HepG2 (cell line): ENCODE data around the gene FAT1. TPM values are rescaled to one million over a fixed set of nuclear protein-coding genes. Genes with fewer than 3 reads are reported as not detected.

Experiments
- AGO1 ChIP-seq: fragments of 200-400 bp; formaldehyde crosslinking; IDR thresholded peaks from 2 replicates; pipeline ENCODE4 v1.6.1; 2017; ENCODE audit warnings: mild to moderate bottlenecking, low read depth, low read length, moderate library complexity; ENCODE audit not compliant: poor library complexity, severe bottlenecking
- ETV6 ChIP-seq: sonication (generic); formaldehyde crosslinking; conservative IDR thresholded peaks from 2 replicates; pipeline ENCODE4 v1.4.0; 2020; ENCODE audit warnings: missing genetic modification reagents
- FOSL2 ChIP-seq: sonication (generic); formaldehyde crosslinking; IDR thresholded peaks from 2 replicates; pipeline ENCODE4 v1.4.0; 2020; ENCODE audit warnings: missing genetic modification reagents
- HOMEZ ChIP-seq: IDR thresholded peaks from 2 replicates; pipeline ENCODE4 v1.6.1; 2016; ENCODE audit warnings: low read depth
- KDM5A ChIP-seq: fragments of 200-600 bp; sonication (generic); IDR thresholded peaks from 2 replicates; pipeline ENCODE4 v1.7.0; 2018; ENCODE audit warnings: antibody characterized with exemption, mild to moderate bottlenecking, low read length, borderline replicate concordance
- MIER3 ChIP-seq: IDR thresholded peaks from 2 replicates; pipeline ENCODE4 v1.6.1; 2016; ENCODE audit warnings: missing compliant biosample characterization, borderline replicate concordance
- MLX ChIP-seq: IDR thresholded peaks from 2 replicates; pipeline ENCODE4 v1.6.1; 2016
- POGZ ChIP-seq: sonication (generic); formaldehyde crosslinking; IDR thresholded peaks from 2 replicates; pipeline ENCODE4 v1.4.0; 2020; ENCODE audit warnings: mild to moderate bottlenecking, missing genetic modification reagents
- PREB ChIP-seq: sonication (generic); formaldehyde crosslinking; IDR thresholded peaks from 2 replicates; pipeline ENCODE4 v1.4.0; 2020; ENCODE audit warnings: missing genetic modification reagents
- RXRB ChIP-seq: IDR thresholded peaks from 2 replicates; pipeline ENCODE4 v1.6.1; 2016; ENCODE audit warnings: borderline replicate concordance, missing genetic modification reagents, missing compliant biosample characterization
- SOX5 ChIP-seq: IDR thresholded peaks from 2 replicates; pipeline ENCODE4 v1.6.1; 2016; ENCODE audit warnings: borderline replicate concordance
- U2AF2 ChIP-seq: fragments of 200-400 bp; formaldehyde crosslinking; IDR thresholded peaks from 2 replicates; pipeline ENCODE4 v1.6.1; 2017; ENCODE audit warnings: low read depth, mild to moderate bottlenecking, low read length
- WIZ ChIP-seq: sonication (generic); formaldehyde crosslinking; IDR thresholded peaks from 2 replicates; pipeline ENCODE4 v1.5.1; 2020; ENCODE audit warnings: mild to moderate bottlenecking, missing genetic modification reagents
- ZMYM4 ChIP-seq: sonication (generic); formaldehyde crosslinking; IDR thresholded peaks from 2 replicates; pipeline ENCODE4 v1.8.1; 2023; ENCODE audit warnings: mild to moderate bottlenecking, missing genetic modification reagents
- ZNF17 ChIP-seq: sonication (generic); formaldehyde crosslinking; IDR thresholded peaks from 2 replicates; pipeline ENCODE4 v1.5.0; 2020; ENCODE audit warnings: mild to moderate bottlenecking, missing genetic modification reagents
- ZNF253 ChIP-seq: sonication (generic); formaldehyde crosslinking; IDR thresholded peaks from 2 replicates; pipeline ENCODE4 v1.8.0; 2022; ENCODE audit warnings: mild to moderate bottlenecking, missing genetic modification reagents, borderline replicate concordance
- ZNF331 ChIP-seq: sonication (generic); formaldehyde crosslinking; IDR thresholded peaks from 2 replicates; pipeline ENCODE4 v1.4.0; 2020; ENCODE audit warnings: missing genetic modification reagents
- ZNF431 ChIP-seq: sonication (generic); formaldehyde crosslinking; IDR thresholded peaks from 2 replicates; pipeline ENCODE4 v1.9.0; 2022; ENCODE audit warnings: missing genetic modification reagents, low read depth, mild to moderate bottlenecking, borderline replicate concordance
- ZNF441 ChIP-seq: sonication (generic); formaldehyde crosslinking; IDR thresholded peaks from 2 replicates; pipeline ENCODE4 v1.7.0; 2021; ENCODE audit warnings: missing genetic modification reagents, borderline replicate concordance
- ZNF552 ChIP-seq: sonication (generic); formaldehyde crosslinking; IDR thresholded peaks from 2 replicates; pipeline ENCODE4 v1.9.0; 2022; ENCODE audit warnings: missing genetic modification reagents, mild to moderate bottlenecking, borderline replicate concordance
- ZNF577 ChIP-seq: sonication (generic); formaldehyde crosslinking; IDR thresholded peaks from 2 replicates; pipeline ENCODE4 v1.4.0; 2020; ENCODE audit warnings: mild to moderate bottlenecking, low read depth, missing genetic modification reagents, borderline replicate concordance
- ZNF792 ChIP-seq: IDR thresholded peaks from 2 replicates; pipeline ENCODE4 v1.6.1; 2016
- ZNF878 ChIP-seq: sonication (generic); formaldehyde crosslinking; IDR thresholded peaks from 2 replicates; pipeline ENCODE4 v1.8.1; 2023; ENCODE audit warnings: mild to moderate bottlenecking, missing genetic modification reagents, moderate library complexity
- ZZZ3 ChIP-seq: sonication (generic); formaldehyde crosslinking; IDR thresholded peaks from 2 replicates; pipeline ENCODE4 v1.4.0; 2020; ENCODE audit warnings: missing genetic modification reagents, mild to moderate bottlenecking, borderline replicate concordance
- polyA plus RNA-seq, 8 experiments: library from polyadenylated mRNA; depleted of rRNA in 3 of 8; stranded (reverse) in 7 of 8; unstranded in 1 of 8; fragments of >200 nt; fragmentation: Illumina TruSeq in 4 of 8; extraction: Trizol in 4 of 8; gene quantifications; 2 replicates each; pipeline versions ENCODE4 v1.2.1 to v1.2.3, GENCODE V29; 2011 to 2016; ENCODE audit warnings: low read depth in 4 of 8, missing spikeins in 1 of 8, mixed read lengths in 1 of 8; ENCODE audit not compliant: insufficient read depth in 1 of 8
- total RNA-seq, 5 experiments: library from RNA; depleted of rRNA; stranded (reverse); fragments of >200 nt; fragmentation: Illumina TruSeq; extraction: Trizol; gene quantifications; 2 replicates each; pipeline ENCODE4 v1.2.3, GENCODE V29; 2016; ENCODE audit warnings: low read depth in 1 of 5
- TF ChIP-seq, protein P1 (sequence below): sonication (generic); formaldehyde crosslinking; IDR thresholded peaks from 2 replicates; pipeline ENCODE4 v1.8.0; 2022; ENCODE audit warnings: mild to moderate bottlenecking, missing genetic modification reagents, moderate library complexity
- TF ChIP-seq, protein P2 (sequence below): IDR thresholded peaks from 2 replicates; pipeline ENCODE4 v1.6.1; 2016; ENCODE audit warnings: missing compliant biosample characterization, missing genetic modification reagents, borderline replicate concordance

Gene FAT1
- total and polyA plus RNA-seq, 2 of the 13 experiments (the other 11 are each of a cell fraction or from before 2014, with no cell fraction given): 185 to 216 TPM

DNA sequence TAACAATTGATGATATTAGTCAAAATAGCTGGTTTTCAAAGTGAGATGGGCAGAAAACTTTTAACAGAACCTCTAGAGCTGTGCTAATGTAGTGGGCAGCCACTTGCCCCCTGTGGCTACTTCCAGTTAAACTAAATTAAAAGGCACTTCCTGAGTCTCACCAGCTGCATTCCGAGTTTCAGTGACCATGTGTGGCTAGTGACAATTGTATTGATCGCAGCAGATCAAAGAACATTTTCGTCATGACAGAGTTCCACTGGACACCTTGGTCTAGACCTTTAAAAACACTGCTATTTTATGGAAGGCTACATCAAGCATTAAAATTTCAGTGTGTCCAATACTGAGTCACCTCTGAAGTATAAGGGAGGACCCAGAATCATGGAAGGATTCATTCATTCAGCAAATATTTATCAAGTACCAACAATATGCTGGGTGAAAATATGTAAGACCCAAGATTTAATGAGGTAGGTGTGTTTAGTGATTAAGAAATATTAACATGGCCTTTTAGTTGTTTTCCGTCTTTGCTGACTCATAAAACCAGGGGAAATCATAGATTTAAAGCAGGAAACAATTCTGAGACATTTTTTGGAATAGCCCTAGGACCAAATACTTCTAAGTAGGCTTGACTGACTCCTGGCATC lies 5.1 kb upstream of the FAT1 start (continued):
- TF ChIP-seq ZMYM4: 0 out of 2 replicates have a peak, but pooled peaks have one; percentile 37
- TF ChIP-seq ZNF331 (CRISPR knock-in tag): 0 out of 2 replicates have a peak, but pooled peaks have one; percentile 62
- TF ChIP-seq ZNF878 (CRISPR knock-in tag): no peak
- no peak for TF ChIP-seq ZNF441 (CRISPR knock-in tag)
- TF ChIP-seq ZZZ3 (CRISPR knock-in tag): no peak
- no peak for TF ChIP-seq ZNF17 (CRISPR knock-in tag)
- TF ChIP-seq KDM5A: no peak
- TF ChIP-seq RXRB (CRISPR knock-in tag): peak; percentile 80
- 0 out of 2 replicates have a peak, but pooled peaks have one; percentile 27 for TF ChIP-seq ZNF792 (CRISPR knock-in tag)
- no peak for TF ChIP-seq U2AF2
- TF ChIP-seq, protein P1, sequence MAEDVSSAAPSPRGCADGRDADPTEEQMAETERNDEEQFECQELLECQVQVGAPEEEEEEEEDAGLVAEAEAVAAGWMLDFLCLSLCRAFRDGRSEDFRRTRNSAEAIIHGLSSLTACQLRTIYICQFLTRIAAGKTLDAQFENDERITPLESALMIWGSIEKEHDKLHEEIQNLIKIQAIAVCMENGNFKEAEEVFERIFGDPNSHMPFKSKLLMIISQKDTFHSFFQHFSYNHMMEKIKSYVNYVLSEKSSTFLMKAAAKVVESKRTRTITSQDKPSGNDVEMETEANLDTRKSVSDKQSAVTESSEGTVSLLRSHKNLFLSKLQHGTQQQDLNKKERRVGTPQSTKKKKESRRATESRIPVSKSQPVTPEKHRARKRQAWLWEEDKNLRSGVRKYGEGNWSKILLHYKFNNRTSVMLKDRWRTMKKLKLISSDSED: no peak
- no peak for TF ChIP-seq AGO1
- no peak for TF ChIP-seq WIZ (CRISPR knock-in tag)
- TF ChIP-seq PREB (CRISPR knock-in tag): no peak
- TF ChIP-seq ZNF253 (CRISPR knock-in tag): no peak
- no peak for TF ChIP-seq ZNF577 (CRISPR knock-in tag)
- peak; percentile 65 for TF ChIP-seq POGZ
- TF ChIP-seq SOX5 (CRISPR knock-in tag): peak; percentile 65; the same call in 1 of the 2 replicates
- TF ChIP-seq ZNF552 (CRISPR knock-in tag): no peak
- TF ChIP-seq, protein P2, sequence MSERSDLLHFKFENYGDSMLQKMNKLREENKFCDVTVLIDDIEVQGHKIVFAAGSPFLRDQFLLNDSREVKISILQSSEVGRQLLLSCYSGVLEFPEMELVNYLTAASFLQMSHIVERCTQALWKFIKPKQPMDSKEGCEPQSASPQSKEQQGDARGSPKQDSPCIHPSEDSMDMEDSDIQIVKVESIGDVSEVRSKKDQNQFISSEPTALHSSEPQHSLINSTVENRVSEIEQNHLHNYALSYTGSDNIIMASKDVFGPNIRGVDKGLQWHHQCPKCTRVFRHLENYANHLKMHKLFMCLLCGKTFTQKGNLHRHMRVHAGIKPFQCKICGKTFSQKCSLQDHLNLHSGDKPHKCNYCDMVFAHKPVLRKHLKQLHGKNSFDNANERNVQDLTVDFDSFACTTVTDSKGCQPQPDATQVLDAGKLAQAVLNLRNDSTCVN (CRISPR knock-in tag): peak; percentile 56; the same call in 1 of the 2 replicates
- no peak for TF ChIP-seq ZNF431 (CRISPR knock-in tag)
- peak; percentile 62; the same call in 1 of the 2 replicates for TF ChIP-seq MLX (CRISPR knock-in tag)
- TF ChIP-seq FOSL2 (CRISPR knock-in tag): peak; percentile 81
- TF ChIP-seq MIER3 (CRISPR knock-in tag): peak; percentile 63; the same call in 1 of the 2 replicates
- TF ChIP-seq HOMEZ (CRISPR knock-in tag): peak; percentile 92; the same call in 1 of the 2 replicates
- no peak for TF ChIP-seq ETV6 (CRISPR knock-in tag)
